GM12864 (cell line): Measurements from ENCODE around the gene MX1.
"Not testable (repeated sequence)": the region's sequence is repeated elsewhere in the genome, so short reads cannot be mapped to it uniquely, and the experiment has no call there.

Source experiments
- DNase-seq: peaks from one replicate; pipeline ENCODE4 v3.0.0-alpha.2; 2011; ENCODE audit warnings: low read depth
- H3K4me3 ChIP-seq: 2 replicates; pipeline ENCODE4 v1.5.1; 2011; ENCODE audit warnings: mild to moderate bottlenecking, low read depth, low read length, control low read depth
- TF ChIP-seq, protein P1 (sequence below): IDR thresholded peaks from 2 replicates; pipeline ENCODE4 v1.5.1; 2011; ENCODE audit warnings: low read depth, mild to moderate bottlenecking, moderate library complexity, low read length, control low read depth, inconsistent platforms; ENCODE audit errors: missing control alignments

The MX1 gene

GRCh38 chr21:41406340-41406739 is 19.7 kb upstream of the MX1 start:
- DNase-seq: no peak
- no peak overlapping the region for H3K4me3 ChIP-seq
- TF ChIP-seq, protein P1, sequence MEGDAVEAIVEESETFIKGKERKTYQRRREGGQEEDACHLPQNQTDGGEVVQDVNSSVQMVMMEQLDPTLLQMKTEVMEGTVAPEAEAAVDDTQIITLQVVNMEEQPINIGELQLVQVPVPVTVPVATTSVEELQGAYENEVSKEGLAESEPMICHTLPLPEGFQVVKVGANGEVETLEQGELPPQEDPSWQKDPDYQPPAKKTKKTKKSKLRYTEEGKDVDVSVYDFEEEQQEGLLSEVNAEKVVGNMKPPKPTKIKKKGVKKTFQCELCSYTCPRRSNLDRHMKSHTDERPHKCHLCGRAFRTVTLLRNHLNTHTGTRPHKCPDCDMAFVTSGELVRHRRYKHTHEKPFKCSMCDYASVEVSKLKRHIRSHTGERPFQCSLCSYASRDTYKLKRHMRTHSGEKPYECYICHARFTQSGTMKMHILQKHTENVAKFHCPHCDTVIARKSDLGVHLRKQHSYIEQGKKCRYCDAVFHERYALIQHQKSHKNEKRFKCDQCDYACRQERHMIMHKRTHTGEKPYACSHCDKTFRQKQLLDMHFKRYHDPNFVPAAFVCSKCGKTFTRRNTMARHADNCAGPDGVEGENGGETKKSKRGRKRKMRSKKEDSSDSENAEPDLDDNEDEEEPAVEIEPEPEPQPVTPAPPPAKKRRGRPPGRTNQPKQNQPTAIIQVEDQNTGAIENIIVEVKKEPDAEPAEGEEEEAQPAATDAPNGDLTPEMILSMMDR: no peak

- TF ChIP-seq, protein P1: no peak
- H3K4me3 ChIP-seq: no peak overlapping the region
- DNase-seq: no peak
Measured at GRCh38 chr21:41407541-41408460, 18.2 kb upstream of the MX1 start.

DNA sequence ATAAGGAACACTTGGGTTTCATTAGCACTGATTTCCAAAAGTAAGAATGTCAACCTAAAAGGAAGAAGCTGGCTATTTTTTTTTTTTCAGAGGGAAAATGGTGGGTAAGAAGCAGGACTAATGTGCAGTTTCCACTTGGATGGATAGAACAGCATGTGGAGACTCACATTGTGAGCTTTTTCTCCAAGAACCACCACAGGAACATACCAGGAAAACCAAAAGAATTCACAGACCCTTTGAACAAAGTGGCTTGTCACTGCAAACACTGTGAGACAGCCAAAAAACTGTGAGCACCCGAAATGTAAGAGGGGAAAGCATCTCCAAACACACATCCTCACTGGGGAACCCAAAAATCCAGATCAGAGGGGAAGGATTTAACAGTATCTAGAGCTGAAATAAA is 15.7 kb upstream of the MX1 start:
- H3K4me3 ChIP-seq: no peak overlapping the region
- DNase-seq: no peak
- TF ChIP-seq, protein P1: no peak

- no peak for DNase-seq
- TF ChIP-seq, protein P1: no peak
- H3K4me3 ChIP-seq: no peak overlapping the region
Measured at GRCh38 chr21:41410767-41411448, 15.1 kb upstream of the MX1 start.

DNA sequence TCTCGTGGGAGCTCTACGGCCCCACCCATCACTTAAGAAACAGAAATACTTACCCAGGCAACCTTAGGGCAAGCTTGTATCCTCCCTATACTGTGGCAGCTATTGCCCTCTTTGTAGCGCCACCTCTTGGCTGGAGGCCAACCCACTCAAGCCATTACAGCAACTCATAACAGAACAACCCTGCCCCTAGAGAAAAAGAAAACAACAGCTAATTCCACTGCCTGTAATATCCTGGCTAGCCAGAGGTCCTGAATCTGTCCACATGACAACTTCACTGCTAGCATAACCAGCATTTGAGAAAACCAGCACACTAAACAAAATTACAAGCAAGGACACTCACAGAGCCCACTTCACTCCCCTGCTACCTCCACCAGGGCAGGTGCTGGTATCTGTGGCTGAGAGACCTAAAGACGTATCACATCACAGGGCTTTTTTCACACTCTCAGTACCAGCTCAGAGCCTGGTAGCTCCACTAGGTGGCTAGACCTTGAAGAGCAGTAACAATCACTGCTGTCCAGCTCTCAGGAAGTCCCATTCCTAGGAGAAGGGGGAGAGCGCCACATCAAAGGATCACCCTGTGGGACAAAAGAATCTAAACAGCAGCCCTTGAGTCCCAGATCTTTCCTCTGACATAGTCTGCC is 14.5 kb upstream of the MX1 start:
- TF ChIP-seq, protein P1: peak; percentile 48
- H3K4me3 ChIP-seq: no peak overlapping the region
- no peak for DNase-seq

GRCh38 chr21:41417505-41417904 is 8.5 kb upstream of the MX1 start:
- not testable (repeated sequence) for H3K4me3 ChIP-seq, DNase-seq

DNA sequence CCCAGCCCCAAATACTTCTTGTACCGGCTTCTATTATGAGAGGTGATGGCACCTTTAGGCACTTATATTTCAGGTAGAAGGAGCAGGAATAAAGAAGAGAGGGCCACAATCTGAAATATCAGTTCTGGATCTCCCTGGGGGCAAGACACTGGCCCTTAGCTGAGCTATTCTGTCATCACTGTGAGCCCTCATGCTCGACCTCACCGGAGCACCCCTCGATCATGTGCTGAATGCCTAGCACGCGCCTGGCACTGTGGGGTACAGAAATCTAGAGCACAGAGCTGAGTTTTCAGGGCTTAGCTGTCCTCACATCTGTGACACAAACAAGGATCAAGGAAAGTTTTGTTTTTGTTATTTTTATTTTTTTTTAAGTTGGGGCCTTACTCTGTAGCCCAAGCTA is 7.6 kb upstream of the MX1 start:
- TF ChIP-seq, protein P1: no peak
- H3K4me3 ChIP-seq: no peak overlapping the region
- DNase-seq: no peak
